ENCODE results near the gene KNTC1. TPM values are rescaled to one million over a fixed set of nuclear protein-coding genes. Genes with fewer than 3 reads are reported as not detected.

KNTC1 gene
- total RNA-seq, 4 donors from 2014 or later = 1.3 to 5.3 (median 2.2) TPM

DNA sequence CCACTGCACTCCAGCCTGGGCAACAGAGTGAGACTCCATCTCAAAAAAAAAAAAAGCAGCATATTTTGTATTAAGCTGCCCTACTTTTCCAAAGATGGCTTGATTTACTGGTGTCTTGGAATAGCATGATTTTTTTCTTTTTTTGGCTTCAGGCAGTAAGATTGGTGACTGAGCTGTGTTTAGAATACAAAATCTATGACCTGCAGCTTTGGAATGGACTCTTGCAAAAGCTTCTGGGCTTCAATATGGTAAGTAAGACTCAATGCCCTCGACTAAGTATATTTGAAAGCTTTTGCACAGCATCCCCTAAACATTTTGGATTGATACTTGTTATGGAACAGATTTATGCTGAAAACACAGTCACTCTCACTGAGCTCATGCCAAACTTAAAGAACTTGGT, 87.8 kb downstream of the KNTC1 start:
- DNase-seq (no peak), ATAC-seq (no peak)
- in situ Hi-C loops (cut with MboI; ENCODE audit: low sequenced_read_pairs in 4 of 4) (no loop called here), intact Hi-C loops (cut with DNase I; ENCODE audit: low total_unique reads) (no loop called here)
- H3K4me1 ChIP-seq = no peaks in the 10 kb centered on the region
- H3K36me3 ChIP-seq = no peaks in the 10 kb centered on the region
- TF ChIP-seq, protein P1, sequence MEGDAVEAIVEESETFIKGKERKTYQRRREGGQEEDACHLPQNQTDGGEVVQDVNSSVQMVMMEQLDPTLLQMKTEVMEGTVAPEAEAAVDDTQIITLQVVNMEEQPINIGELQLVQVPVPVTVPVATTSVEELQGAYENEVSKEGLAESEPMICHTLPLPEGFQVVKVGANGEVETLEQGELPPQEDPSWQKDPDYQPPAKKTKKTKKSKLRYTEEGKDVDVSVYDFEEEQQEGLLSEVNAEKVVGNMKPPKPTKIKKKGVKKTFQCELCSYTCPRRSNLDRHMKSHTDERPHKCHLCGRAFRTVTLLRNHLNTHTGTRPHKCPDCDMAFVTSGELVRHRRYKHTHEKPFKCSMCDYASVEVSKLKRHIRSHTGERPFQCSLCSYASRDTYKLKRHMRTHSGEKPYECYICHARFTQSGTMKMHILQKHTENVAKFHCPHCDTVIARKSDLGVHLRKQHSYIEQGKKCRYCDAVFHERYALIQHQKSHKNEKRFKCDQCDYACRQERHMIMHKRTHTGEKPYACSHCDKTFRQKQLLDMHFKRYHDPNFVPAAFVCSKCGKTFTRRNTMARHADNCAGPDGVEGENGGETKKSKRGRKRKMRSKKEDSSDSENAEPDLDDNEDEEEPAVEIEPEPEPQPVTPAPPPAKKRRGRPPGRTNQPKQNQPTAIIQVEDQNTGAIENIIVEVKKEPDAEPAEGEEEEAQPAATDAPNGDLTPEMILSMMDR (IDR thresholded peaks at IDR 0.05 in 4 of 5, conservative IDR thresholded peaks at IDR 0.05 in 1 of 5) = no peak
- TF ChIP-seq POLR2A (IDR thresholded peaks at IDR 0.05) = no peak
- H3K27ac ChIP-seq = no peak overlapping the region
- no peak overlapping the region for H3K4me3 ChIP-seq
- H3K9me3 ChIP-seq = no peaks in the 10 kb centered on the region
- H3K27me3 ChIP-seq = no peaks in the 10 kb centered on the region

DNA sequence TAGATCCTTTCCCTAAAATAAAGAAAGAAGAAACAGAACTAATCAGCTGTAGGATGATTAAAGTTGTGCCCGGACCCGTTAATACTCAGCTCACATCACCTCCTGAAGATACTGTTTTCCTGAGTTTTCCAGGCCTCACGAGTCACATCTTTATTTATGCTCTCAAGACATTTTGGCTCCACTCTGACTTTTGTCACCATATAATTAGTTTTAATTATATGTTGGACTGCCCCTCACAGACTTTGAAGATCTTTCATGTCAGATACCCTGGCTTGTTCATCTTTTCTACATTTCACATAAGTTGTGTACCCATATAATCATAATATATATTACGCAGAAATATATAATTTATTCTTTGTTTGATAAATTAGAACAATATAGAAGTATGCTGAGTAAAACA, 88.7 kb downstream of the KNTC1 start:
- DNase-seq = no peak
- Histone ChIP-seq H3K4me3 (no peak overlapping the region), H3K9me3 (no peaks in the 10 kb centered on the region), H3K27me3 (no peaks in the 10 kb centered on the region), H3K27ac (no peak overlapping the region), H3K36me3 (no peaks in the 10 kb centered on the region), H3K4me1 (no peaks in the 10 kb centered on the region)
- TF ChIP-seq, protein P1 (IDR thresholded peaks at IDR 0.05 in 4 of 5, conservative IDR thresholded peaks at IDR 0.05 in 1 of 5) = no peak
- TF ChIP-seq POLR2A (IDR thresholded peaks at IDR 0.05) = no peak
- ATAC-seq = no peak
- in situ Hi-C loops (cut with MboI; ENCODE audit: low sequenced_read_pairs in 4 of 4) = no loop called here
- intact Hi-C loops (cut with DNase I; ENCODE audit: low total_unique reads) = no loop called here

- ATAC-seq (no peak), DNase-seq (no peak)
- H3K27ac ChIP-seq = no peak overlapping the region
- no peaks in the 10 kb centered on the region for H3K27me3 ChIP-seq
- no peaks in the 10 kb centered on the region for H3K4me1 ChIP-seq
- intact Hi-C loops (cut with DNase I; ENCODE audit: low total_unique reads) = no loop called here
- H3K9me3 ChIP-seq = no peaks in the 10 kb centered on the region
- TF ChIP-seq, protein P1 (IDR thresholded peaks at IDR 0.05 in 4 of 5, conservative IDR thresholded peaks at IDR 0.05 in 1 of 5) = no peak
- no peak for TF ChIP-seq POLR2A (IDR thresholded peaks at IDR 0.05)
- no peak overlapping the region for H3K4me3 ChIP-seq
- no peaks in the 10 kb centered on the region for H3K36me3 ChIP-seq
- in situ Hi-C loops (cut with MboI; ENCODE audit: low sequenced_read_pairs in 4 of 4) = no loop called here
Measured at GRCh38 chr12:122635471-122635870, 108.4 kb downstream of the KNTC1 start.

GRCh38 chr12:122643207-122643805, 116.3 kb downstream of the KNTC1 start:
- no peak for ATAC-seq
- no peak for TF ChIP-seq POLR2A (IDR thresholded peaks at IDR 0.05)
- TF ChIP-seq, protein P1 (IDR thresholded peaks at IDR 0.05 in 4 of 5, conservative IDR thresholded peaks at IDR 0.05 in 1 of 5) = no peak
- Histone ChIP-seq H3K27me3 (no peaks in the 10 kb centered on the region), H3K4me1 (no peaks in the 10 kb centered on the region), H3K36me3 (no peaks in the 10 kb centered on the region), H3K9me3 (no peaks in the 10 kb centered on the region), H3K27ac (no peak overlapping the region), H3K4me3 (no peak overlapping the region)
- no peak for DNase-seq
- intact Hi-C loops (cut with DNase I; ENCODE audit: low total_unique reads) = no loop called here
- in situ Hi-C loops (cut with MboI; ENCODE audit: low sequenced_read_pairs in 4 of 4) = no loop called here

Data from gastrocnemius medialis (tissue), 4 donors.